Right cardiac atrium (tissue), 5 donors: ENCODE data around the gene CDC25A. TPM values are rescaled to one million over a fixed set of nuclear protein-coding genes. Genes with fewer than 3 reads are reported as not detected.

Experiments
- ATAC-seq, 2 donors: fragments of 200-7000 bp; cut with Tn5 transposase; one replicate each; pipeline versions ENCODE4 v1.8.0 to v1.9.1; 2020; ENCODE audit warnings: moderate library complexity in 2 of 2, mild to moderate bottlenecking in 1 of 2
- DNase-seq, 3 donors: peaks; one replicate each; pipeline ENCODE4 v3.0.0-alpha.2; 2020
- H3K27ac ChIP-seq: one replicate; pipeline ENCODE4 v1.5.1; 2013; ENCODE audit warnings: mild to moderate bottlenecking, low read length, control low read depth, moderate library complexity
- H3K27me3 ChIP-seq: one replicate; pipeline ENCODE4 v1.6.1; 2013; ENCODE audit not compliant: control insufficient read depth, insufficient read depth
- H3K4me1 ChIP-seq: one replicate; pipeline ENCODE4 v1.6.1; 2013; ENCODE audit warnings: low read length; ENCODE audit not compliant: control insufficient read depth, insufficient read depth
- H3K4me3 ChIP-seq: one replicate; pipeline ENCODE4 v1.5.1; 2013; ENCODE audit warnings: low read length, control low read depth
- H3K9me3 ChIP-seq: one replicate; pipeline ENCODE4 v1.6.1; 2013; ENCODE audit warnings: low read length; ENCODE audit not compliant: control insufficient read depth
- WGBS: extraction: QIAGEN DNeasy Blood & Tissue Kit; methylation state at CpG from one replicate; pipeline ENCODE4 v1.1.7; 2013; 5-methylcytosine and 5-hydroxymethylcytosine counted together
- intact Hi-C, 4 donors: fragments of 100-400 bp; cut with DNase I; formaldehyde crosslinking; loops; one replicate each; pipeline versions ENCODE4 v1.11.0 to v1.14.0; 2022 to 2023
- polyA plus RNA-seq: library from polyadenylated mRNA; stranded (reverse); fragments of 200-250 nt; gene quantifications from one replicate; pipeline ENCODE4 v1.2.3, GENCODE V29; 2013
- total RNA-seq, 4 donors: library from RNA; stranded (reverse); fragmentation: NEBNext Ultra II Directional; extraction: Animal tissue kit (Norgen Biotek cat#: 25700); gene quantifications; one replicate each; pipeline ENCODE4 v1.2.1, GENCODE V29; 2021
- donor health status: healthy with polysubstance abuse.
- donor health status: DM: no; HTN: yes; CAD: no.
- donor health status: DM: no; HTN: no; CAD: no.
- donor health status: DM: no; HTN: yes; CAD: no; lungs with severe emphysema.
- donor health status: DM: yes; HTN: yes; CAD: no.

The CDC25A gene
- total and polyA plus RNA-seq, 5 donors, result 0.71 to 1.0 (median 0.86) TPM

DNA sequence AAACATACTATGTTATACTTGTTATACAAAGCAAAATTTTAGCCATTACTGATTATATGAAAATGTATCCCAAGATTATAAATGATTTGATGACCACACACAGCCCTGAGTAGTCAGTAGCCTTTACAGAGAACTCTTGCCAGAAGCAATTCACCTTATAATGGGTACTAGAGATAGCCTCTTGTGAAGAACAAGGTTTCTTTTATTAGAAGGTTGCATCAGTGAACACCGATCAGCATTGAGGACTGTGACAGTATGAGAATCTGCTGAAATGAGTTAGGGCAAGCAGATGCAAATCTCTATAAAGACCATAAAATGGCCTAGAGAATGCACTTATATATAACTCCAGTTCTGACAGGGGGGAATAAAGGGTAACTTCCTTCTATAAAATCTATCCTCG, 10.1 kb downstream of the CDC25A start:
- no peak for DNase-seq
- no peaks in the 10 kb centered on the region for H3K4me1 ChIP-seq
- intact Hi-C loops, result no loop called here
- peak in 1 of 2 donors; percentile 41 for ATAC-seq
- no peak overlapping the region for H3K4me3 ChIP-seq
- 83% methylated on average over 2 of the region's 2 CpGs for WGBS
- no peaks in the 10 kb centered on the region for H3K27me3 ChIP-seq
- H3K9me3 ChIP-seq, result no peaks in the 10 kb centered on the region
- no peak overlapping the region for H3K27ac ChIP-seq

DNA sequence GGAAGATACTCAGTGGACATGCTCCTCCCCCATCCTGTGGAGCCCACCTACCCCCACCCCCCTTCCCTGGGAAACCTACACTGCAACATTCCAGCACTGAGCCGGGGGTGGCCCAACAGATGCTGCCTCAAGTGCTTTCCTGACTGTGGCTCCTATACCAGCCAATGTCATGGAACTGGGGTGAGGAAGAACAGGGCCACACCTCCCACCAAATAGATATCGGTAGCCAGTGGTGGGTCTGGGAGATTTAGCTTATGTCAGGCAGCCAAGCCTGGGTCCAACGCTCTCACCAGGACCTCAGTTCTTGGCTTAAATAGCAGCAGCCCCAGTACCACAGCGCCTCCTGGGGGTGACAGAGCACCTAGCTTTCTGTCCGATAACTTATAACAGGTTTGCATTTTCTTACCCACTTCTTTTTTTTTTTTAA, 30.3 kb downstream of the CDC25A start:
- peak; percentile 68 to 85 (median 82) for DNase-seq
- H3K9me3 ChIP-seq, result no peaks in the 10 kb centered on the region

DNA sequence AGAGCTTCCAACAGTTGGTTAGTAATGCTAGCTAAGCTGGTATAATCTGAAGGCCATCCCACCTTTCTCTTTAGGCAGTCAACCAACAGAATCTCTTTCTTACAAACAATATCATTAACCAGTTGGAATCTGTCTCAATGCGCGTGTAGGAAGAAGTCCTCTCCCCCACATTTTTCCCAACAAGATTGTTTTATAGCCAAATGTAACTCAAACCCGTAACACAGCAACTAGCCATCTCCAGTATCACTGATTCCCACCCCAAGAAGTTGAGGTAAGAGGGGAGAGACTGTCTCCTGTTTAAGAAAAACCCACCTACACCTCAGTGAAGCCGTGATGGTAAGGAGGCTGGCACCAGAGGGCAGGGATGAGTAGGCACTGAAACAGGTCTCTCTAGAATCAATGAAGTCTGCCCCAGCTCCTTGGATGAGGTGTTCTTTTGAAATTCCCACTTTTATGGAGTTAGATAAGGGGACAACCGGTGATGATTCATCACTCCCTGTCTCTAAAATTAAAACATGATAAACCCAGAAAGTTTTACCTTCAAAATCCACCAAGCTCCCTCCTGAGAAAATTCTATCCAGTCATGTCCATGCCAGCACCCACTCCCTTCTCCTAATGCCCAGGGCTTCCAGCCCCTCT, 30.9 kb downstream of the CDC25A start:
- 82% methylated on average over 5 of the region's 5 CpGs for WGBS
- no peaks in the 10 kb centered on the region for H3K27me3 ChIP-seq
- no peaks in the 10 kb centered on the region for H3K9me3 ChIP-seq
- ATAC-seq (no peak), DNase-seq (no peak)
- no peak overlapping the region for H3K27ac ChIP-seq
- intact Hi-C loops, result loop anchor here in 3 of 4 donors (5.0 to 10.0 kb wide), 4 partner anchors 163 to 323 kb away; no protein-coding TSS in a partner anchor
- no peaks in the 10 kb centered on the region for H3K4me1 ChIP-seq
- H3K4me3 ChIP-seq, result no peak overlapping the region

More for the DNA sequence above, 30.3 kb downstream of the CDC25A start:
- Histone ChIP-seq H3K27me3 (no peaks in the 10 kb centered on the region), H3K27ac (no peak overlapping the region), H3K4me3 (no peak overlapping the region), H3K4me1 (no peaks in the 10 kb centered on the region)
- ATAC-seq, result peak; percentile 66 to 68
- 49% methylated on average over 5 of the region's 5 CpGs for WGBS
- intact Hi-C loops, result loop anchor here in 3 of 4 donors (5.0 to 10.0 kb wide), 4 partner anchors 163 to 323 kb away; no protein-coding TSS in a partner anchor

DNA sequence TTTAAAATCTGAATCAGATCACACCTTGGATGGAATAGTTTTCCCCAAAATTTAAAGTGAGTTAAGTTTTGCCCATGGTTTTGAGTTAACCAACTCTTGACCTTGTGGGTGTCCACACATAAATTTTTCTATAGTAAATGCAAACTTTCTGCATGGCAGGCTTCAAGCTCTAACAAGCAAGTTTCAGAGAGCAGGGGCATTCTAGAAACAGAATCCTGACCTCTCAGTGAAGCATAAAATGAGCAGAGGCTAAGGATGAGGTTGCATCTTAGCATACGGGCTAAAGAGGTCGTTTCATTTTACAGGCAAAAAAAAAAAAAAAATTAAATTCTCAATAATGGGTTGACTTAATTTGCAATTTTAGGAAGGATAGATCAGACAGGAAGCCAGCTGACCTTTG, 32.1 kb downstream of the CDC25A start:
- 71% methylated on average over 2 of the region's 2 CpGs for WGBS
- DNase-seq (no peak), ATAC-seq (no peak)
- Histone ChIP-seq H3K27me3 (no peaks in the 10 kb centered on the region), H3K4me3 (no peak overlapping the region), H3K4me1 (peaks cover 3% of the 10 kb centered on the region), H3K9me3 (no peaks in the 10 kb centered on the region), H3K27ac (no peak overlapping the region)
- intact Hi-C loops, result loop anchor here in 3 of 4 donors (5.0 to 10.0 kb wide), 4 partner anchors 161 to 321 kb away; no protein-coding TSS in a partner anchor

DNA sequence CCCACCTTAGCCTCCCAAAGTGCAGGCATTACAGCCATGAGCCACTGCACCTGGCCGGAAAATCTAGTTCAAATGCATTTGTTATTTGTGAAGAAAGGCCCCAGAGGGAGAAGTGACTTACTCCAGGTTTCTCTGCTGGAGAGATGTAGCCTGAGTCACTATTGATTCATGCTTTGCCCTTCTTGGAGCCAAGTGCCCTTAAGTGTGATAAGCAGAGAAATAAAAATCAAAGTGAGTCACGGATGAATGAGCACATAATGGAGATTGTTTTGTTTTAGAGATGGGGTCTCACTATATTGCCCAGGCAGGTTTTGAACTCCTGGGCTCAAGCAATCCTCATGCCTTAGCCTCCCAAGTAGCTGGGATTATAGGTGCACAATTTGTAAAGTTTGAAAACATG, 33.1 kb downstream of the CDC25A start:
- intact Hi-C loops, result loop anchor here in 3 of 4 donors (5.0 to 10.0 kb wide), 4 partner anchors 160 to 320 kb away; no protein-coding TSS in a partner anchor
- no peaks in the 10 kb centered on the region for H3K9me3 ChIP-seq
- no peak for ATAC-seq
- H3K4me1 ChIP-seq, result peaks cover 6% of the 10 kb centered on the region
- no peak overlapping the region for H3K4me3 ChIP-seq
- H3K27me3 ChIP-seq, result no peaks in the 10 kb centered on the region
- 88% methylated on average over 2 of the region's 2 CpGs for WGBS
- no peak overlapping the region for H3K27ac ChIP-seq
- DNase-seq, result no peak

DNA sequence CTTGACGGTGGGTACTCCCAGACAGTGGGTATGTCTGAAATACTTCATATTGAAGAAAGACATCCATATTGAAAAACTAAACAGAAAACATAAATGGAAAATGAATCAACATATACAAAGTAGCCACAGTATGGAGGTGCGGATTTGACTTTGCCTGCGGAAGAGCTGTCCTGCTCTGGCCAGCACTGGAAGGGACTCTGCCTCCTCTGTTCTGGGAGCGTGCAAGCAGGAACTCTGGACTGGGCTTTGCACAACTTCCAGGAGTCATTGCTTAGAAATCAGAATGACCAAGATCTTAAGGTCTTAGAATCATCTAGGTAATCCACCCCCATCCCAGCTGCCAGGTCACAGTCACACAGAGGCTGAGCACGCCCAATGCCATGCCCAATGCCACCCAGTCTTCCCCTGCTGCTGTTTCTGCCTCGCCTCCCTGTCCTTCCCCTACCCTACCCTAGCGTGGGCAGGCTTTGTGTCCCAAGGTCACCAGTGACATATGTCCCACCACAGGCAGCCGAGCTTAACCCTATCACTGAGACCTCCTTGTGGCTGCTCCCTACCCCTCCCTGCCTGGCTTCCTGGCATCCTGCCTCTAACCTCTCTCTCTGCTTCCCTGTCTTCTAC, 36.3 kb downstream of the CDC25A start:
- Histone ChIP-seq H3K4me3 (no peak overlapping the region), H3K27ac (peak overlapping the region; percentile 43), H3K4me1 (peaks cover 6% of the 10 kb centered on the region), H3K27me3 (no peaks in the 10 kb centered on the region), H3K9me3 (no peaks in the 10 kb centered on the region)
- DNase-seq (peak in 1 of 3 donors; percentile 52), ATAC-seq (peak; percentile 61 to 73)
- WGBS, result 35% methylated on average over 8 of the region's 8 CpGs
- intact Hi-C loops, result loop anchor here (5.0 to 10.0 kb wide), 4 partner anchors 157 to 317 kb away; no protein-coding TSS in a partner anchor

DNA sequence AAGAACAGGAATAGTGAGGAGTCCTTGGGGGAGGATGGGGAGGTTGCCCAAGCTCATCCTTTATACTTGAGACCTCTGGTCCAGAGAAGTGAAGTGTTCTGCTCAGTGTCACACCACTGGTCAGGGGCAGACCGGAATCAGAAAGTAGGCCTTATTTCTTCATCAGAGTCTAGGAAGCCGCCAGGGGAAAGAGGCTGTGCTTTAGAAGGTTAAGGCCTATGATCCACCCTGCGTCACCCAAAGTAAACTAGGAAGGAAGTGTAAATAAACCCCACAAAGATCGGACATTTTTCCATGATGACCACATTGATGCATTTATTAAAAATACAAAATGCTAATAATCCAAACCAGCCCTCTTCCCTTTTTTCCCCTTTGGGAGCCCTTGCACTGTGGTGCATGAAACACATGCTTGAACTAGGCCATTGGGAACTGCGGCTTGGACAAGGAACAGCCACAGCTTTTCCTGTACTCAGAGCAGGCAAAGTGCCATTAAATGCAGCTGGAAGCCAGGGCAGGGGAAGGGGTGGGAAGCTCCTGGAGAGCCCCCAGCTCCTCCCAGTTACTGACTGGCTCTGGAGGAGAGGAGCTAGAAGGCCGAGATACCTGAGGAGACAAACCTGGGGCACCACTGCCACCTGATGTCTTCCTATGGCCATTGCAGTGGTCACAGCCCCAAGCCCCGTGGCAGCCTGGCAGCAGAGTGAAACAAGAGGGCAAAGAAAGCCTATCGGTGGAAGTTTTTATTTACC, 37.0 kb downstream of the CDC25A start:
- Histone ChIP-seq H3K27ac (peak overlapping the region; percentile 45), H3K4me3 (no peak overlapping the region), H3K9me3 (no peaks in the 10 kb centered on the region), H3K27me3 (no peaks in the 10 kb centered on the region), H3K4me1 (peaks cover 6% of the 10 kb centered on the region)
- intact Hi-C loops, result loop anchor here (5.0 to 10.0 kb wide), 4 partner anchors 156 to 316 kb away; no protein-coding TSS in a partner anchor
- peak; percentile 79 to 92 (median 90) for DNase-seq
- ATAC-seq, result peak; percentile 97
- WGBS, result 27% methylated on average over 8 of the region's 8 CpGs

DNA sequence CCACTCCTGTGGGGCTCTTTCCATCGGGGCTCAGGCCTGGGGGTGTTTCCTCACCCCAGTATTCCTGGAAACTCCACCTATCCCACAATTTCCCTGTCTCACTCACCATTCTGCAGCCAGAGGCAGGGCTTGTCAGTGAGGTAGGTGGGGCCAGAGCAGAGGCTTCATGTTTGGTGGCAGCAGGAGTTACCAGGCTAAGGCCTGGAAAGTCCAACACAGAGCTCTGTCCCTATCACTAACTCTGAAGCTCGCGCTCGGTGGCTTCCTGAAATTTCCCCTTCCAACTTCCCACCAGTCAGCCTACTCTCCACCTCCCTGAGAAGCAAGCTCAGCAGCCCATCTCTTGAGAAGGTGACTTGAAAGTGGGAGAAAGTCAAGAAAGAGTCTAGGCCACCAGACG, 44.2 kb downstream of the CDC25A start:
- no peak overlapping the region for H3K27ac ChIP-seq
- no peaks in the 10 kb centered on the region for H3K4me1 ChIP-seq
- no peaks in the 10 kb centered on the region for H3K9me3 ChIP-seq
- WGBS, result 87% methylated on average over 5 of the region's 5 CpGs
- H3K27me3 ChIP-seq, result no peaks in the 10 kb centered on the region
- H3K4me3 ChIP-seq, result no peak overlapping the region
- intact Hi-C loops, result loop anchor here in 1 of 4 donors (10.0 kb wide), 1 partner anchor 49 kb away; no protein-coding TSS in a partner anchor
- ATAC-seq (peak; percentile 9 to 25), DNase-seq (no peak)

DNA sequence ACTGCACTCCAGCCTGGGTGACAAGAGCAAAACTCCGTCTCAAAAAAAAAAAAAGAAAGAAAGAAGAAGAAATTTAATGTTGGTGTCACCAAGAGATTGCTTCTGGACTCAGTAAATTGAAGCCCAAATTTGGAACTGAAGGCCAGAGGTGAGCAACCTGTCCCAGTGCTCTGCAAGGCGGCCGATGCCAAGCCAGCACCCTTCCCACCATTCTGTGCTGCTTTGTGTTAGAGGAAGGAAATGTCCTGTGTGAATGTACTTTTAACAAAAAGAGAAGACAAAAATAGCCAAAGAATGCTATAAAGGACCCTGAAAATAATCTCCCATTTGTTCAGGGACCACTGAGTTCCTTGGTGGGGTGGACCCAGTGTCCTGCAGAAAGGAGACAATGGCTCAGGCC, 44.6 kb downstream of the CDC25A start:
- H3K9me3 ChIP-seq, result no peaks in the 10 kb centered on the region
- no peak overlapping the region for H3K4me3 ChIP-seq
- no peak for DNase-seq
- 86% methylated on average over 3 of the region's 3 CpGs for WGBS
- no peaks in the 10 kb centered on the region for H3K27me3 ChIP-seq
- intact Hi-C loops, result loop anchor here in 1 of 4 donors (10.0 kb wide), 1 partner anchor 49 kb away; no protein-coding TSS in a partner anchor
- H3K4me1 ChIP-seq, result no peaks in the 10 kb centered on the region
- H3K27ac ChIP-seq, result no peak overlapping the region
- no peak for ATAC-seq

DNA sequence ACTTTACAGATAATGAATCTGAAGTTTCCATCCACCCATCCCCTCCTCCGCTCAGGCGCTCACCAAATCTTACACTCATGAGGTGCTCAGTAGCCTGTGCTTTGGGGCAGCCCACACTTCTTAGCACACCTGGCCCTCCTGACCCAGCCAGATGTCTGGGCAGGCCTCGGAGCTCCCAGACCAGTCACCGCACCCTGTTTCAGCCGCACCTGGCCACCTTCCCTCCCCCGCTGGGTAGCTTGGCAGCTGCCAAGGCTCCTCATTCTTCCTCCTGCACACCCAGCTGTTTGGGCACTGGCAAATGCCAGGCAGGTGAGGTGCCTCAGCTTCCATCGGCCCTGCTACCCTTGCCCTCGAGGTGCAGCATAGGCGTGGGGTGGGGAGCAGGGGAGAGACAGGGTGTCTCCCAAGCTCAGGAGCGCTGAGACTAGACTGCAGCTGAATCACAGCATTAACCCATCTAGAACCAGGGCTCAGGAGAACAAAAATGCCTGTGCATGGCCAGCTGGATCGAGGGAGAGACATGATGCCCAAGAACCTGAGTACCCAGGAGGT, 45.8 kb downstream of the CDC25A start:
- 93% methylated on average over 11 of the region's 11 CpGs for WGBS
- Histone ChIP-seq H3K9me3 (no peaks in the 10 kb centered on the region), H3K4me1 (no peaks in the 10 kb centered on the region), H3K27me3 (no peaks in the 10 kb centered on the region), H3K27ac (no peak overlapping the region), H3K4me3 (no peak overlapping the region)
- intact Hi-C loops, result loop anchor here in 1 of 4 donors (10.0 kb wide), 1 partner anchor 48 kb away; no protein-coding TSS in a partner anchor
- ATAC-seq (no peak), DNase-seq (no peak)
